Measurements from ENCODE around the gene CTSH. TPM values are rescaled to one million over a fixed set of nuclear protein-coding genes. Genes with fewer than 3 reads are reported as not detected.
A peak's percentile ranks its signal among the peaks of the same experiment; 100 is the strongest.

CTSH gene
- total and polyA plus RNA-seq, 2 of the 13 experiments (the other 11 are each of a cell fraction or from before 2014, with no cell fraction given), result 265 to 653 TPM

DNA sequence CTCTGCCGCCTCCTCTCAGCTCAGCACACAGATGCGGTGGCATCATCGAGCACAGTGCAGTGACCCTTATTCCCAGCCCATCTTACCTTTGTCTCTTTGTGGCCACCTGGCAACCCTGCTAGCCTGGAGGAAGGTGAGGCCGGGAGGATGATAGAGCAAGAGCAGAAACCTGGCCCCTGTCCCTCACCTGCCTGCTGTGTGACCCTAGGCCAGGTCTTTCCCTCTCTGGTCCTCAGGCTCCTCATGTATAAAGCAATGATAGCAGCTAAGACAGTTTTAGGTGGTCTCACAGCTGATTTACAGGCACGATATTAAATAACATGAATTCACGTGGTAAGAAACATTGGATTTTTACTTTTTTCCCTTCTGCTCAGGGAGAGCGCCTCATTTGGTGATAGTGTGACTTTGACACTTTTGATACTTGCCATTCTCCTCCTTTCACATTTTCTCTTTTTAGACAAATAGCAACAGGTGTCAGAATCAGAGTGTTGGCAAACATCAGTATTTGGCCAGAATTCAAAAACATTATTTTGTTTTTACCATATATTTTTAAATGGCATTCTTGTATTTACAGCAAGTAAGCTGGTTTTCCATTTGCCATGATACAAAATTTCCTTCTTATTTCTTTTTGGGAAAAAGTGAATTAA, 29.5 kb upstream of the CTSH start:
- Histone ChIP-seq H2AFZ (ENCODE audit: low read length) (no peak overlapping the region), H3K9ac (ENCODE audit: insufficient read depth, low read depth, low read length) (no peak overlapping the region), H3K36me3 (replicated peaks in 1 of 2; ENCODE audit: control insufficient read depth in 1 of 2, insufficient read depth in 2 of 2, low read length in 2 of 2) (no peaks in the 10 kb centered on the region), H3K79me2 (ENCODE audit: insufficient read depth, low read length) (no peaks in the 10 kb centered on the region), H3K27me3 (ENCODE audit: control insufficient read depth in 1 of 2, insufficient read depth in 2 of 2, low read length in 2 of 2) (no peaks in the 10 kb centered on the region), H3K4me2 (ENCODE audit: low read depth, low read length) (no peak overlapping the region), H3K4me3 (replicated peaks in 1 of 3; ENCODE audit: insufficient read depth in 1 of 3, low read depth in 2 of 3, low read length in 3 of 3) (no peak overlapping the region), H3K27ac (ENCODE audit: extremely low read length, insufficient read depth, low read length) (no peak overlapping the region), H3K9me3 (ENCODE audit: low read length) (no peaks in the 10 kb centered on the region), H4K20me1 (ENCODE audit: insufficient read depth, low read length) (no peaks in the 10 kb centered on the region), H3K4me1 (ENCODE audit: insufficient read depth, low read length) (peaks cover 51% of the 10 kb centered on the region)
- TF ChIP-seq ZMYM3 (CRISPR knock-in tag; IDR thresholded peaks at IDR 0.05), result 0 out of 2 replicates have a peak, but pooled peaks have one; percentile 24
- peak; percentile 95 for TF ChIP-seq ZNF768 (CRISPR knock-in tag; IDR thresholded peaks at IDR 0.05)
- TF ChIP-seq ZBTB7B (CRISPR knock-in tag; IDR thresholded peaks at IDR 0.05), result no peak
- intact Hi-C loops (cut with micrococcal nuclease; ENCODE audit: unreplicated experiment) (no loop called here), in situ Hi-C loops (cut with HindIII; ENCODE audit: extremely low pct_ligation_motif_present, low pct_unique_long_range_greater_than_20kb) (no loop called here)
- FAIRE-seq (no peak), ATAC-seq (no peak), DNase-seq (ENCODE audit: low spot score) (no peak)
- WGBS (ENCODE audit: low lambda C conversion rate), result 76% methylated on average over 7 of the region's 7 CpGs
- BruUV-seq (replicated peaks), result no TSS peak
- POLR2A ChIA-PET, result no interaction called here
- CTCF ChIA-PET (ENCODE audit: low intra/inter-chr PET ratio, low total read pairs), result no interaction called here

DNA sequence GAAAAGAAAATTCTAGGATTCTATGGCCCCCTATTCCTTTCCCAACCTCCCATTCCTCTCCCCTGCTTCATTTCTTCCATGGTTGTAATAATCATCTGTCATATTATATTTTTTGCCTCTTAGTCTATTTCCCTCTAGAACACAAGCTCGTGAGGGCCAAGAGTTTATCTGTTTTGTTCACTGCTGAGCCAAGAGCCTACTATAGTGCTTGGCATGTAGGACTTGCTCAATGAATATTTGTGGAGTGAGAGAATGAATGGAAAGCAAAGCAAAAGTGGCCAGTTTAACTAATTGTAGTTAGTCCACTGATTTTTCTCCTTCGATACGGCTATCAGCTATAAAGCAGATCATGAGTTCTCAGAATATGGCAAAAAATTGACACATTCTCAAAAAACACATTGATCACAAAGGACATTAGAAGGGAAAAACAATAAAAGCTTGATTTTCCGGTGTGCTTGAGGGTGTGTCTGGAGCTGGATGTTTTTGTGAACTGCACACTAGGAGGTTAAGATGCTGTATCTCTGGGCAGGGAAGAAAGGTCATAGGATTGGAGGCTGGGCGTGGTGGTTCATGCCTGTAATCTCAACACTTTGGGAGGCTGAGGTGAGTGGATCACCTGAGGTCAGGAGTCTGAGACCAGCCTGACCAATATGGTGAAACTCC, 25.0 kb upstream of the CTSH start:
- ChIA-PET POLR2A (interaction anchor here (0.7 to 2.0 kb wide), 3 partner anchors 10 to 144 kb away, joined by 4 to 9 read pairs (median 5); no protein-coding TSS in a partner anchor), CTCF (ENCODE audit: low intra/inter-chr PET ratio, low total read pairs) (no interaction called here)
- ATAC-seq (no peak; the same call in 2 of the 3 replicates), DNase-seq (ENCODE audit: low spot score) (no peak), FAIRE-seq (no peak)
- intact Hi-C loops (cut with micrococcal nuclease; ENCODE audit: unreplicated experiment) (no loop called here), in situ Hi-C loops (cut with HindIII; ENCODE audit: extremely low pct_ligation_motif_present, low pct_unique_long_range_greater_than_20kb) (no loop called here)
- Histone ChIP-seq H3K36me3 (replicated peaks in 1 of 2; ENCODE audit: control insufficient read depth in 1 of 2, insufficient read depth in 2 of 2, low read length in 2 of 2) (no peaks in the 10 kb centered on the region), H2AFZ (ENCODE audit: low read length) (no peak overlapping the region), H3K4me1 (ENCODE audit: insufficient read depth, low read length) (peaks cover 39% of the 10 kb centered on the region), H3K27ac (ENCODE audit: extremely low read length, insufficient read depth, low read length) (no peak overlapping the region), H4K20me1 (ENCODE audit: insufficient read depth, low read length) (no peaks in the 10 kb centered on the region), H3K9ac (ENCODE audit: insufficient read depth, low read depth, low read length) (no peak overlapping the region), H3K79me2 (ENCODE audit: insufficient read depth, low read length) (no peaks in the 10 kb centered on the region), H3K27me3 (ENCODE audit: control insufficient read depth in 1 of 2, insufficient read depth in 2 of 2, low read length in 2 of 2) (no peaks in the 10 kb centered on the region), H3K9me3 (ENCODE audit: low read length) (no peaks in the 10 kb centered on the region), H3K4me2 (ENCODE audit: low read depth, low read length) (peak overlapping the region; percentile 53), H3K4me3 (replicated peaks in 1 of 3; ENCODE audit: insufficient read depth in 1 of 3, low read depth in 2 of 3, low read length in 3 of 3) (no peak overlapping the region)
- TF ChIP-seq ZNF558 (CRISPR knock-in tag; IDR thresholded peaks at IDR 0.05; ENCODE audit: borderline replicate concordance) (no peak), SP4 (CRISPR knock-in tag; IDR thresholded peaks at IDR 0.05) (0 out of 2 replicates have a peak, but pooled peaks have one; percentile 30), PITX1 (CRISPR knock-in tag; IDR thresholded peaks at IDR 0.05) (peak; percentile 14; the same call in 1 of the 2 replicates)
- WGBS (ENCODE audit: low lambda C conversion rate), result 54% methylated on average over 5 of the region's 5 CpGs
- BruUV-seq (replicated peaks), result no TSS peak
